HG03521 (cell line): Measurements from ENCODE around the gene OBP2A.
A peak's percentile ranks its signal among the peaks of the same experiment; 100 is the strongest.
"Not testable (repeated sequence)": the region's sequence is repeated elsewhere in the genome, so short reads cannot be mapped to it uniquely, and the experiment has no call there.

Experiments used
- ATAC-seq: cut with Tn5 transposase; IDR thresholded peaks from one replicate; pipeline ENCODE4 v1.9.1; 2021; ENCODE audit warnings: mild to moderate bottlenecking, moderate library complexity; ENCODE audit not compliant: unreplicated experiment

The OBP2A gene, protein sequence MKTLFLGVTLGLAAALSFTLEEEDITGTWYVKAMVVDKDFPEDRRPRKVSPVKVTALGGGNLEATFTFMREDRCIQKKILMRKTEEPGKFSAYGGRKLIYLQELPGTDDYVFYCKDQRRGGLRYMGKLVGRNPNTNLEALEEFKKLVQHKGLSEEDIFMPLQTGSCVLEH

GRCh38 chr9:135545646-135546176 is at the start of gene OBP2A:
Gene OBP2A (plus strand): TSS chr9:135546126. CDS start chr9:135546181, 55 bp downstream.
- not testable (repeated sequence) for ATAC-seq

DNA sequence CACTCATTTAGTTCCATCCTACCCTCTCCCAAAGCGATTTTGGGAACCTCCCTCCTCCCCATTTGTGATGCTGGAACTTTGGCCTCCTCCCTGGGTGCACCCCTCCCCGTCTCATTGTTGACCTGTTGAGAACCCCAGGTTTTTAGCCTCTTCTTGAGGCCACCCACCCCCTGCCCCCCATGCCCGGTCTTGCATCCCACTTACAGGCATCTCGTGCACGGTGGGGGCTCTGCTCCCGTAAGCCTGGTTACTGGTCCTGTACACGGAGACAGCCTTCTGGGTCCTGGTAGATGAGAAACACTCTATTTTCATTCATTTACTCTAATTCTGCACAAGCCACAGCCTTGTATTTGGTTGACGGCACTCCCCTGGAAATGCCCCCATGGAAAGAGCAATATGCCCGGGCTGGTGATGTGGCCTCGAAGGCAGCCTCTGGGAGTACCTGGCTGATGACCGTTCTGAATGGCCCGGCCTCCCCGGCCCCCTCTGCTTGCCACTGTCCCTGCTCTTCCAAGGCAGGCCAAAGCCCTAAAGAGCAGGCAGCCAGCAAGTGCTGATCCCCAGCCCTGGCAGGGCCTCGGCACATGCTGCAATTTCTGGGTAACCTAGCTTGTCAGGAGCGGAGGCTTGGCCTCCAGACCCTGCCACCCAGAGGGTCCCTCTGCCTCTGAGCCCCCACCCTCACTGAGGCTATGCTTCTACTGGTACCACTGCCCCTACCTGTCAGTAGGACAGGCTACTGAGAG is 47.4 kb upstream of the OBP2A start:
- ATAC-seq: no peak

DNA sequence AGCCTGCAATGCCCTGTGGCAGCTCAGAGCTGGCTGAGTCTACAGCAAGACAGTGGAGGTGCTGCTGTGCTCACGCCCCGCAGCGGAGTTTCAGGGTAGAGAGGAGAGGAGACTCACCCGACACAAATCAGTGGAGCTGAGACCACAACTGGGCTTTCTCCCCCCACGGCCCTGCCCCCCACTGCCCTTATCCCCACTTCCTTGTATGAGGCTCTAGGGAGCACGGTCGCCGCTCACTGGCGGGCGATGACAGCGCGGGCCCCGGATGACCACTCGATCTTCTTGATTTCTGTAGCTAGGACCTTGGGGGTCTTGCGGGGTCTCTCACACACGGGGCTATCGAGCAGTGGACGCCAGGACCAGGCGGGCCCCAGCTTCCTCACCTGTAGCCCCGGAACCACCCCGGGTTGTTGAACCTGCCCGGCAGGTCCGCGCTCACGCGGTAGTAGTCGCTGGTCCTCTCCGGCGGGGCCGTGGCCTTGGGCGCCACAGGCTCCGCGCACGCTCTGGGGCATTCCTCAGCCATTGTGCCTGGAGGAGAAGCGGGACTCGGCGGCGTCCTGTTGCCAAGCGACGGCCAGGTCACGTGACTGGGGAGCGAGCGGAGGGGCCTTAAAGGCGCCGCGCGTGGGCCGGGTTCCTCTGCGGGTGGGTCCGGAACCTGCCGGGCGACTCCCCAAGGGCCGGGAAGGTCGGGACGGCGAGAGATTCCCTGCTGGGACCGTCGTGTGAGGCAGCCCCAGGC is 46.4 kb upstream of the OBP2A start:
- no peak for ATAC-seq

DNA sequence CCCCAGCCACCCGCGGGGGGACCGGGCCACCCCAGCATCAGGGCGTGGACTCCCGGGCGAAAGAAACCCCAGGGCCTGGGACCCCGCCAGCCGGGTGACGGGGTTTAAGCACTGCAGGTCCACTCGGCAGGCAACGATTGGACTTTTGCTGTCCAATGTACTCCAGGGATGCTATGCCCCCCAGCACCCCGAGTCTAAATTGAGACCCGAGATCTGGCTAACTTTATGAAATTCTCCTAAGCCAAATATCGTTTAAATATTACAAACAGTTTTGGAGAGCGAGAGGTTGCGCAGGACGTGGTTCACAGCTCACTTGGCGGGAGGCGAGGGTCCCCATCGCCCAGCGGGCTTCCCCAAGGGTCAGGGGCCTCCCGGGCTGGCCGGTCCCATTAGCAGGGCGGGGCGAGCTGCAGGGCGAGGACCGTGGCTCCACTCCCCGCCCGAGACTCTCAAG is 45.8 kb upstream of the OBP2A start:
- ATAC-seq: no peak

DNA sequence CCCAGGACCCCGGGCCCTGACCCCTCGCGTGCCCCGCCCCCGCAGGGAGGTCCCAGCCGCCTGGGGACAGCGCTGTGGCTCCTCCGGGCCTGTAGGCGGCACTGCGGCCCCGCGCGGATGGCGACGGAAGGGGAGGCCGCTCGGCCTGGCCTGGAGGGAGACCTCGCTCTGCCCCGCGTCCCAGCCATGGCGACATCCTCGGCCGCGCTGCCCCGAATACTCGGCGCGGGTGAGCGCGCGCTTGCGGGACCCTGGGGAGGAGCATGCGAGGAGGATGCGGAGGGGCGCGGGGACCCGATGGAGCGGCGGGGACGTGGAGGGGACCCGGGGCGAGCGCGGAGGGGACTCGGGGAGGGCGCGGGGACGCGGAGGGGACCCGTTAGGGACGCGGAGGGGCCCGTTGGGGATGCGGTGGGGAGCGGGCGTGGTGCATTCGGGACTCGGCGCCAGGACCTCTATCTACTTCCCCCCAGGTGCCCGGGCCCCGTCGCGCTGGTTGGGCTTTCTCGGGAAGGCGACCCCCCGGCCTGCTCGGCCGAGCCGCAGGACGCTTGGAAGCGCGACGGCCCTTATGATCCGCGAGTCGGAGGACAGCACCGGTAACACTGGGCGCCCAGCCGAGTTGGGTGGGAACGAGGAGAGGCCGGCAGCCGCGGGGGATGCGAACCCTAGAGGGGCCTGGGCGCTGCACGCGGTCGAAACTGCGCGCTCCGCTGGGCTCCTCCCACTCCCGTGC is 45.2 kb upstream of the OBP2A start, which contains the start of gene MRPS2:
TSS of gene MRPS2 (plus strand) at position 158 of the 736 bp plus-strand sequence. CDS start at position 187, 29 bp downstream.
- peak; percentile 87 for ATAC-seq

DNA sequence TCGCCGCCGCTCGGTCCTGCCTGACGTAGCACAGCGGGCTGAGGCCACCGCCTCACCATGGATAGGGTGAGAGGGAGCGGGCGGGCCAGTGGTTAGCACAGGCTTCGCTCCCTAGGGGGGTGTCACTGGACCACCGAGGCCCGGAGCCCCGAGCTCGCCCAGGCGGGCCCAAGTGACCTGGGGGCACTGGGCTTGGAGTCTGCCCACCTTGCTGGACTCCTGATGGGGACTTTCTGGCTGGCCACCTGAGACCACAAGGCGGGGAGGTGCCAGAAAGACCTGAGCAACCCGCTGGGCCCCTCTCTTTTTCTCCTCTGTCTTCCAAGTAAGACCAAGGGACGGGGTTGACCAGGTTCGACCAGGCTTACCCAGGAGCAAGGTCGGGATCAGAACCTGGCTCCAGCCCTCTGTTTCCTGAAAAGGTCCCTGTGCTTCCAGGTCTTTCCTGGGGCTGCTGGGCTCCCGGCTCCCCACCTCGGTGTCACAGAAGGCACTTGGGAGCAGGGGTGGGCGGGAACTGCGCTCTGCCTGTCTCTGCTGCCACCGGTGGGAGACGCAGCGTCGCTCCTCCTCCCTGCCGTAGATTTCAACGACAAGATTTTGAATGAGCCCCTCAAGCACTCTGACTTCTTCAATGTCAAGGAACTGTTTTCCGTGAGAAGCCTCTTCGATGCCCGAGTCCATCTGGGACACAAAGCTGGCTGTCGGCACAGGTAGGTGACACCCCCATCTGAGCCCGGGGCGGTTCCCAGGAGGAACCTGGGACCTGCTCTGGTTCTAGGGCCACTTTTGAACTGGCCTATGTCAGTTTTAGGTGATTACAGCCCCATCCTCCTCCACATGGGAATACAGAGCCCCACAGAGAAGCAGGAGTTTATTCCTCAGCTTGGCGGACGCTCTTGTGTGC is 44.4 kb upstream of the OBP2A start:
- no peak for ATAC-seq

- ATAC-seq: no peak
These were observed 43.6 kb upstream of the OBP2A start for GRCh38 chr9:135502168-135502872.

DNA sequence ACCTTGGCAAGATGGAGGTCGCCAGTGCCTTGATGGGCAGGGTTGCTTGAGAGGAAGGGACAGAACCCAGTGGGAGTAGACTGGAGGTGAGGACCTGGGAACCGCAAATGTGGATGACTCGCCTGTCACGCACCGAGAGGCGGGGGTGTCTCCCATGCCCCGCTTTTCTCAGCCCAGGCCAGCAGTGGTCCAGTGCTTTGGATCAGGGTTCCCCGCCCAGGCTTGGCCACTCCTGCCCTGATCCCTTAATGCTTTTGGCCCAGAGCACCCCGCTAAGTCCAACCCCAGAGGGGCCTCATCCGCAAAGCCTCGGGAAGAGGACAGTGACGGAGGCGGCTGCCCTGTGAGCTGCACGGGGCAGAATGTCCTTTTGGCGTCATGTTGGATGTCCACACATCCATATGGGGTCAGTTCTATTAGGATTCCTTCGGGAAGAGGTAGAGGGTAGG is 43.0 kb upstream of the OBP2A start:
- ATAC-seq: no peak

DNA sequence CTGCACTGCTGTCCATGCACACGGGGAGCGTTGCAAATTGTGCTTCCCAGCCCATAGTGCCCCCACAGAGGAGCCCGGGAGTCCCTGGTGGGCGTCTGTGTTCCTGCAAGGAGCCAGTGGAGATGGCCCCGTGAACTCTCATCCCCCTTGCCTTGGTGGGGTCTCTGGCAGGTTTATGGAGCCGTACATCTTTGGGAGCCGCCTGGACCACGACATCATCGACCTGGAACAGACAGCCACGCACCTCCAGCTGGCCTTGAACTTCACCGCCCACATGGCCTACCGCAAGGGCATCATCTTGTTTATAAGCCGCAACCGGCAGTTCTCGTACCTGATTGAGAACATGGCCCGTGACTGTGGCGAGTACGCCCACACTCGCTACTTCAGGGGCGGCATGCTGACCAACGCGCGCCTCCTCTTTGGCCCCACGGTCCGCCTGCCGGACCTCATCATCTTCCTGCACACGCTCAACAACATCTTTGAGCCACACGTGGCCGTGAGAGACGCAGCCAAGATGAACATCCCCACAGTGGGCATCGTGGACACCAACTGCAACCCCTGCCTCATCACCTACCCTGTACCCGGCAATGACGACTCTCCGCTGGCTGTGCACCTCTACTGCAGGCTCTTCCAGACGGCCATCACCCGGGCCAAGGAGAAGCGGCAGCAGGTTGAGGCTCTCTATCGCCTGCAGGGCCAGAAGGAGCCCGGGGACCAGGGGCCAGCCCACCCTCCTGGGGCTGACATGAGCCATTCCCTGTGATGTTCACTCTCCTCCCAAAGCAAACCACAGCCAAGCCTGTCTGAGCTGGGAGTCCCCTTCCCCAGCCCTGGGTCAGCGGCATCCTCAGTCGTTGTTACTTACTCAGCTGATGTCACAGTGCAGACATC is 42.3 kb upstream of the OBP2A start:
- ATAC-seq: no peak

- no peak for ATAC-seq
These were observed 41.4 kb upstream of the OBP2A start for GRCh38 chr9:135504262-135505243.

DNA sequence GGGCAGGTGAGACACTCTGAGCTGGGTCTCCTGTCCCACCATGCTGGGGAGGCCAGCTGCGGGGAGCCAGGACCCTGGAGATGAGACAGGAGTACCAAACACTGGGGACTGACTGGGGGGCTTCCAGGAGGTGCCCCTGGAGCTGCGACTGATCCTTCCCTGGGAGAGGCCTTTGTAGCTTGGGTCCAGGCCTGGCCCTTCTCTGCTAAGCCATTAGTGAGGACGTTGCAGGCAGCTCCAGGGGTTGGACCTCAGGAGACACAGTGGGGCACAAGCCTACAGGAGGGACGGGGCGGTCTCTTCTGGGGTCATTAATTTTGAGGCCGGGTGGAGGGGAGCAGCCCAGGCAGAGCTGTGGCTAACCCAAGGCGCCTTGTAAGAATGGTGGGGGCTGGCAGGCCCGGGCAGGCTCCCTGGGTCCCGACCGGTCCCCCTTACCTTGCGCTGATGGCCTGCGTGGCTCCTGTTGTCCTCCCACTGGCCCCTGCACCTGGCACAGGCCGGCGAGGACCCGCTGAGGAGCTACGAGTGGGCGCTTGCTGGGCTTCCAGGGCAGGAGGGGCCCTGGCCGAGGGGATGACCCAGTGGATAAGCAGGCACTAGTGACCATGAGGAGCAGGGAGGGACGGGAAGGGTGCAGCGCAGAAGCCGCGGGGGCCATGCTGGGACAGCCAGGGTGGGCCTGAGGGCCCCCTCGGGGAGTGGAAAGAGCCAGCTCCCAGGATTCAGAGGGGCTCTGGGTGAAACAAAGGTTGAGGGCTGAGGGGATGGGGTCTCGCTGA is 40.3 kb upstream of the OBP2A start:
- ATAC-seq: no peak

- no peak for ATAC-seq
These were observed 39.4 kb upstream of the OBP2A start for GRCh38 chr9:135506327-135507103.

GRCh38 chr9:135507104-135508035 is 38.6 kb upstream of the OBP2A start:
- ATAC-seq: no peak

- no peak for ATAC-seq
These were observed 37.6 kb upstream of the OBP2A start for GRCh38 chr9:135508211-135508820.
